ENCODE data around the gene COMMD3.
A peak's percentile ranks its signal among the peaks of the same experiment; 100 is the strongest.

GRCh38 chr10:22341190-22341925, 25.2 kb downstream of the COMMD3 start:
- TF ChIP-seq CTCF (IDR thresholded peaks at IDR 0.05) (no peak), EZH2 (IDR thresholded peaks at IDR 0.05; ENCODE audit: borderline replicate concordance, insufficient read depth, low read depth, low read length, poor library complexity, severe bottlenecking) (peak; percentile 25)

Measured in B cell (primary cell).